VCaP (cell line): ENCODE data around the gene PLPP1.

Experiments
- H3K27ac ChIP-seq: fragments of 450-650 bp; 2 replicates; pipeline ENCODE4 v1.5.1; 2017
- TF ChIP-seq, protein P1 (sequence below): fragments of 450-650 bp; conservative IDR thresholded peaks from 2 replicates; pipeline ENCODE4 v1.5.1; 2017; ENCODE audit warnings: mild to moderate bottlenecking, moderate library complexity

Gene PLPP1

GRCh38 chr5:55421074-55421529, 113.7 kb downstream of the PLPP1 start:
- TF ChIP-seq, protein P1, sequence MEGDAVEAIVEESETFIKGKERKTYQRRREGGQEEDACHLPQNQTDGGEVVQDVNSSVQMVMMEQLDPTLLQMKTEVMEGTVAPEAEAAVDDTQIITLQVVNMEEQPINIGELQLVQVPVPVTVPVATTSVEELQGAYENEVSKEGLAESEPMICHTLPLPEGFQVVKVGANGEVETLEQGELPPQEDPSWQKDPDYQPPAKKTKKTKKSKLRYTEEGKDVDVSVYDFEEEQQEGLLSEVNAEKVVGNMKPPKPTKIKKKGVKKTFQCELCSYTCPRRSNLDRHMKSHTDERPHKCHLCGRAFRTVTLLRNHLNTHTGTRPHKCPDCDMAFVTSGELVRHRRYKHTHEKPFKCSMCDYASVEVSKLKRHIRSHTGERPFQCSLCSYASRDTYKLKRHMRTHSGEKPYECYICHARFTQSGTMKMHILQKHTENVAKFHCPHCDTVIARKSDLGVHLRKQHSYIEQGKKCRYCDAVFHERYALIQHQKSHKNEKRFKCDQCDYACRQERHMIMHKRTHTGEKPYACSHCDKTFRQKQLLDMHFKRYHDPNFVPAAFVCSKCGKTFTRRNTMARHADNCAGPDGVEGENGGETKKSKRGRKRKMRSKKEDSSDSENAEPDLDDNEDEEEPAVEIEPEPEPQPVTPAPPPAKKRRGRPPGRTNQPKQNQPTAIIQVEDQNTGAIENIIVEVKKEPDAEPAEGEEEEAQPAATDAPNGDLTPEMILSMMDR = no peak
- H3K27ac ChIP-seq = peak overlapping the region; percentile 38; the same call in 1 of the 2 replicates

- peak overlapping the region; percentile 38 for H3K27ac ChIP-seq
- TF ChIP-seq, protein P1 = no peak
Measured at GRCh38 chr5:55418994-55419968, 115.5 kb downstream of the PLPP1 start.

DNA sequence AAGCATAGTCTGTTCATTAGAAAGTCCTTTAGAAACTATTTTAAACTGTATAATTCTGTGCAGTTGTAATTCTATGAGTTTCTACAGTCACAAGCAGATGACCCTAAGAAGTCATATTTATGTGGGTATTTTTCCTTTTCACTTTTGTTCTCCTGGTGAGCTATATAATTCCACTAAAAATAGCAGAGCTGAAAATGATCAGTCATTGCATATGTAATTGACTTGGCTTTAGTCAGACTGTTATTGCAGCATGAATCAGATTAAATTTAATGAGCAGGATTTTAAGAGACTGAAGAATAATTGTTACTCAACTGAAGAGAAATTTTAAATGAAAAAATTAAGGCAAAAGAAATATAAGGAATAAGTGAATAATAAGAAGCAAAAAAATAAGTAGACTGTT, 118.5 kb downstream of the PLPP1 start:
- TF ChIP-seq, protein P1 = no peak
- H3K27ac ChIP-seq = peak overlapping the region; percentile 38

GRCh38 chr5:55415071-55415470, 119.7 kb downstream of the PLPP1 start:
- TF ChIP-seq, protein P1 = no peak
- no peak overlapping the region for H3K27ac ChIP-seq

- TF ChIP-seq, protein P1 = no peak
- no peak overlapping the region for H3K27ac ChIP-seq
Measured at GRCh38 chr5:55413644-55414043, 121.1 kb downstream of the PLPP1 start.

- no peak overlapping the region for H3K27ac ChIP-seq
Measured at GRCh38 chr5:55411876-55412275, 122.9 kb downstream of the PLPP1 start.

DNA sequence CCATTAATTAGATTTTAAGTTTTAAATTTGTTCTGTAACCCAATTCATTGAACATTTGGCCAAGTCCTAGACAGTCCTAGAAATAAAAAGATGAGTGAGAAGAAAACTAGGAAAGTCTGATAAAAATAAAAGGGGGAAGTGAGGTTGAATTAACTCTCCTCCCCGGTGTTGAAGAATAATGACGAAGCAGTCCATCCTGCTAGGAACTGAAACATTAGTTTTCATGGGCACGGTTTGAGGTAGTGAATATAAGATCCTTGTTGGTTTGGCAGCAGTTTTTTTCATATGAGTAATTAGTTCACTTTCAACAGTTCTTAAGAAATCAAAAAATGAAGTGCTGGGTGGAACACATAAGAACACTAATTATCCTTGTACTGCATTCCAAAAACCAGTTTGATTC, 123.9 kb downstream of the PLPP1 start:
- TF ChIP-seq, protein P1 = no peak
- no peak overlapping the region for H3K27ac ChIP-seq

More at GRCh38 chr5:55411876-55412275, 122.9 kb downstream of the PLPP1 start:
- TF ChIP-seq, protein P1 = no peak
